Thyroid gland (tissue), 4 donors: ENCODE results near the gene DEPDC7.

Experiments used
- CTCF ChIP-seq, 6 experiments: fragments of 200-600 bp in 3 of 6; fragments of 450-650 bp in 3 of 6; sonication (generic) in 3 of 6; IDR thresholded peaks; one replicate each; pipeline ENCODE4 v1.5.1; 2016 to 2019; ENCODE audit warnings: antibody characterized with exemption in 6 of 6, mild to moderate bottlenecking in 2 of 6, inconsistent platforms in 1 of 6, moderate library complexity in 1 of 6
- POLR2A ChIP-seq, 2 donors: fragments of 450-650 bp; IDR thresholded peaks; one replicate each; pipeline ENCODE4 v1.6.1; 2017; ENCODE audit warnings: antibody characterized with exemption in 2 of 2, mild to moderate bottlenecking in 2 of 2, moderate library complexity in 1 of 2

GRCh38 chr11:33045551-33046255 is 30.0 kb downstream of the DEPDC7 start:
- no peak for TF ChIP-seq CTCF (IDR thresholded peaks at IDR 0.05)
- no peak for TF ChIP-seq POLR2A (IDR thresholded peaks at IDR 0.05)
